HG03354 (cell line): ENCODE data around the gene DMBX1.

Experiments
- ATAC-seq: cut with Tn5 transposase; IDR thresholded peaks from one replicate; pipeline ENCODE4 v1.9.1; 2021; ENCODE audit warnings: mild to moderate bottlenecking; ENCODE audit not compliant: unreplicated experiment, poor library complexity, severe bottlenecking

Gene DMBX1

GRCh38 chr1:46489638-46490405 lies at the start of gene DMBX1:
DMBX1 (plus strand) TSS chr1:46489836; CDS start chr1:46507011, 17,175 bp downstream.
- ATAC-seq = no peak

GRCh38 chr1:46440478-46440877 lies 49.2 kb upstream of the DMBX1 start:
- no peak for ATAC-seq

GRCh38 chr1:46442317-46443161 lies 47.1 kb upstream of the DMBX1 start:
- peak; percentile 72 for ATAC-seq

- no peak for ATAC-seq
These were observed 45.2 kb upstream of the DMBX1 start for GRCh38 chr1:46444466-46444865.

GRCh38 chr1:46445773-46446256 lies 43.8 kb upstream of the DMBX1 start:
- no peak for ATAC-seq

GRCh38 chr1:46446646-46447498 lies 42.8 kb upstream of the DMBX1 start:
- no peak for ATAC-seq

- ATAC-seq = no peak
These were observed 42.0 kb upstream of the DMBX1 start for GRCh38 chr1:46447499-46448108.

GRCh38 chr1:46448109-46448911 lies 41.3 kb upstream of the DMBX1 start:
- no peak for ATAC-seq

GRCh38 chr1:46449223-46450159 lies 40.1 kb upstream of the DMBX1 start:
- ATAC-seq = no peak

- no peak for ATAC-seq
These were observed 39.5 kb upstream of the DMBX1 start for GRCh38 chr1:46450160-46450517.

- ATAC-seq = no peak
These were observed 37.4 kb upstream of the DMBX1 start for GRCh38 chr1:46451948-46452930.

- no peak for ATAC-seq
These were observed 36.7 kb upstream of the DMBX1 start for GRCh38 chr1:46452931-46453325.

GRCh38 chr1:46453449-46453848 lies 36.2 kb upstream of the DMBX1 start:
- ATAC-seq = no peak

GRCh38 chr1:46455951-46456350 lies 33.7 kb upstream of the DMBX1 start:
- ATAC-seq = no peak

GRCh38 chr1:46456411-46456963 lies 33.1 kb upstream of the DMBX1 start:
- no peak for ATAC-seq

- no peak for ATAC-seq
These were observed 32.5 kb upstream of the DMBX1 start for GRCh38 chr1:46457178-46457577.
